ENCODE measurements around the gene NEMF.
"Not testable (repeated sequence)": the region's sequence is repeated elsewhere in the genome, so short reads cannot be mapped to it uniquely, and the experiment has no call there.

NEMF gene, protein sequence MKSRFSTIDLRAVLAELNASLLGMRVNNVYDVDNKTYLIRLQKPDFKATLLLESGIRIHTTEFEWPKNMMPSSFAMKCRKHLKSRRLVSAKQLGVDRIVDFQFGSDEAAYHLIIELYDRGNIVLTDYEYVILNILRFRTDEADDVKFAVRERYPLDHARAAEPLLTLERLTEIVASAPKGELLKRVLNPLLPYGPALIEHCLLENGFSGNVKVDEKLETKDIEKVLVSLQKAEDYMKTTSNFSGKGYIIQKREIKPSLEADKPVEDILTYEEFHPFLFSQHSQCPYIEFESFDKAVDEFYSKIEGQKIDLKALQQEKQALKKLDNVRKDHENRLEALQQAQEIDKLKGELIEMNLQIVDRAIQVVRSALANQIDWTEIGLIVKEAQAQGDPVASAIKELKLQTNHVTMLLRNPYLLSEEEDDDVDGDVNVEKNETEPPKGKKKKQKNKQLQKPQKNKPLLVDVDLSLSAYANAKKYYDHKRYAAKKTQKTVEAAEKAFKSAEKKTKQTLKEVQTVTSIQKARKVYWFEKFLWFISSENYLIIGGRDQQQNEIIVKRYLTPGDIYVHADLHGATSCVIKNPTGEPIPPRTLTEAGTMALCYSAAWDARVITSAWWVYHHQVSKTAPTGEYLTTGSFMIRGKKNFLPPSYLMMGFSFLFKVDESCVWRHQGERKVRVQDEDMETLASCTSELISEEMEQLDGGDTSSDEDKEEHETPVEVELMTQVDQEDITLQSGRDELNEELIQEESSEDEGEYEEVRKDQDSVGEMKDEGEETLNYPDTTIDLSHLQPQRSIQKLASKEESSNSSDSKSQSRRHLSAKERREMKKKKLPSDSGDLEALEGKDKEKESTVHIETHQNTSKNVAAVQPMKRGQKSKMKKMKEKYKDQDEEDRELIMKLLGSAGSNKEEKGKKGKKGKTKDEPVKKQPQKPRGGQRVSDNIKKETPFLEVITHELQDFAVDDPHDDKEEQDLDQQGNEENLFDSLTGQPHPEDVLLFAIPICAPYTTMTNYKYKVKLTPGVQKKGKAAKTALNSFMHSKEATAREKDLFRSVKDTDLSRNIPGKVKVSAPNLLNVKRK

DNA sequence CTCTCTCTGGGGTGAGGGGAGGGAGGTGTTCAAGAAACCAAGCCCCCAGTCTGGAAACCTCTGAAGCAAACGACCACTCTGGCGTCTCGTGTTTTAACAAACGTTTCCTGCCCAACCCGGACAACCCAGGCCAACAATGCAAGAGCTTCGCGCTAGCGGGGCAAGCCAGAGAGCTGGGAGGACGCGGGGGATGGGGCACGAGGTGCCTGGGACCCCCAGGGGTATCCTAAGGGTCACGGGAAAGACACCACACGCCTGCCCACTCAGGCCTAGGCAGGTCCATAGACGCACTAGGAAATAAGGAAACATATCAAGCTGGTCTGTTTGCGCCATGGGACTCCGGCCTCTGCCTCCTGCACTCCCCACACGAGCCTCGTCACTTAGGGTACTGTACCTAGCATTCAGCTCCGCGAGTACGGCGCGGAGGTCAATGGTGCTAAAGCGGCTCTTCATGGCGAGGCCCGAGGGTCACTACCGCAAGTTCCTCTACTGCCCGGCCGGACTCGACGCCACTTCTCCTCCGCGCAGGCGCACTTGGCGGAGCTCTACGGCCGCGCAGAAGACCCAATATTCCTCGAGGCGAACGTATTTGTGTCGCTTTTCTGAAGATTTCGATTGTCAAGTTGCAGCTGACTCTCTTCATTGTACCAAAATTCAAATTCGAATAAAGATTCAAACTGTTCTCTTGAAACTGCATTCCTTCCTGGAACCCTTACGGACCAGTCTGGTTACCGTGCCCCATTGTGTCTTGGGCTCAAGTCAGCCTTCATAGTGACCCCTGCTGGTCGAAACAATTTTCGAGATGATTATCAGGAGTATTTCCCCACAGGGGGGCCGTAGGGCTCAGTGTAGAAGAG is at the start of gene NEMF:
NEMF (minus strand) TSS at position 488 of the 857 bp plus-strand sequence; CDS start at position 453, 35 bp downstream.
- DNase-seq = peak; percentile 67

DNA sequence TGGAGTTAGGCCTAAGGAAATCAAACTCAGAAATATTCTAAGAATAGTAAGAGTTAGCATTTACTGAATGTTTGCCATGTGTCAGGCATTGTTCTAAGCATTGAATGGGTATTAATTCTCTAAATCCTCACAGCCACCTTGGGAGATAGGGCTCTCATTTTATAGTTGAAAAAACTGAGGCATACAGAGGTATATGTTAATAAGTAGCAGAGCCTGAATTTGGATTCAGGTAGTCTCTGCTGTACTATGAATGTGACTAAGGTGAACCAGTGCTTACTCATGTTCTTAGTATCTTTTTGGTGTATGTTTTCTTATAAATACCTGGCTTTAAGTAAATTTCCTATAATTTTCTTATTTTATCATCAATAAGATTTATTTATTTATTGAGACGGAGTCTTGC is 48.4 kb upstream of the NEMF start:
- no peak for DNase-seq

DNA sequence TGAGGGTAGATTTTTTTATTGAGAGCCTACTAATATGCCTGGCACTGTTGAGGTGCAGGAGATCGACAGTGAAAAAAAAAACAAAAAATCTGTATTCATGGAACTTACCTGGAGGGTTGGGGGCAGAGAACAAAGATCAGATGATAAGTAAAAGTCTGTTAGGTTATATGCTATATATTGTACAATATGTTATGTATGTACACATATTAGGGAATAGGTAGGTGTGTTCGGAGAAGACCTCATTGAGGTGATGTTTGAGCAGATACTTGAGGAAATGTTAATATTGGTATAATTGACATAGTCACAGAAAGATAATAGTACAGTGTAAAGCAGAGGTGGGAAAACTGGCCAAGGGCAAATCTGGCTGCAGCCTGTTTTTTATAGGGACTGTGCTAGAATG is 45.9 kb upstream of the NEMF start:
- DNase-seq = no peak

DNA sequence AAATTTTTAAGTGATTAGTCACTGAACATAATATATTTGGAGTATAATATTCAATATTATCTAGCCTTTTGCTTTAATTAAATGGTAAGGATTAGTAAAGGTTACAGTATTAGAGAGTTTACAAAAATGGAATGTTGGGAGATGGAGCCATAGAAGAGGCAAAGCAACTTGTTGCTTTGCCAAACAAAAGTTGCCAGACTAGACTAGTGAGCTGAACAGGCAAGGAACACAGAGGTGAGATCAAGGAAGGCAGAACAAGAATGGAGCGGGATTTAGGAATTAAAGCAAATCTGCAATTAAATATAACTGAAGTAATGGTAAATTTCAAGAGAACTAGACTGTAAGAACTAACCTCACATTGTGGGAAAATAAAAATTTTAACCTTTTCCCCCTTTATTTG is 45.4 kb upstream of the NEMF start:
- no peak for DNase-seq

DNA sequence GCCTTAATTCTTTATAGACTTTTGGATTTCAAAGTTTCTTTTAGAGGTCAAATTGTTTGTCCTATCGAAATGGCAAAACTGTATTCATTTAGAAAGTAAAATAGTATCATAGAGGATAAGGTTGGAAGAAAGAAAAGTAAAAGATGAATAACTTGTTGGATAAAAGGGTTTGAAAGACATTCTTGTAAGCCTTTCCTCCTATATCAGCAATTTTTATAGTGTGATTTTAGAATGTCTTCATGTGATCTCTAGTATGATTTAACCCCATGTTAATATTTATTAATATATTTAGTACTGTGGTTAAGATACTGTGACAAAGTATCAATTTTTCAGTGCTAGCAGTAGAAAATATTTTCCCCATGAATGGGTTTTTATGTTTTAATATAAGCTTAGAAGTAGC is 44.8 kb upstream of the NEMF start:
- DNase-seq = no peak

DNA sequence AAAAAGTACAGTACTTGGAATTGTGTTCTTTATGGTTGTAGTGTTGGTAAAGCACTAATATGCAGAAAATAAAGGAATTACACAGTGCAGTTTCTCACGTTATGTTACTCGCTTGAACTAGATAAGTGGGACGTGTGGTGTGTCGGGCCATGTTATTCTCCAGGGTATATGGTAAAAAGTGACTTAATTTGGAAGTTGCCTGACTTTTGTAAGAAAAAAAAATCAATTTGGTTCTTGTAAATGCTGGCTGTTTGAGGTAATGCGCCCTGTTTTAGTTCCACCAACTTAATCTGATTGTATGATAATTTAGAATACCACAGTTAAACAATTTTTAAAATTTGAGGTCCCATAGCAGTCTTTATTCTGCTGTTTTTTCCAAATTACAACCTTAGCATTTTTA is 44.4 kb upstream of the NEMF start:
- no peak for DNase-seq

DNA sequence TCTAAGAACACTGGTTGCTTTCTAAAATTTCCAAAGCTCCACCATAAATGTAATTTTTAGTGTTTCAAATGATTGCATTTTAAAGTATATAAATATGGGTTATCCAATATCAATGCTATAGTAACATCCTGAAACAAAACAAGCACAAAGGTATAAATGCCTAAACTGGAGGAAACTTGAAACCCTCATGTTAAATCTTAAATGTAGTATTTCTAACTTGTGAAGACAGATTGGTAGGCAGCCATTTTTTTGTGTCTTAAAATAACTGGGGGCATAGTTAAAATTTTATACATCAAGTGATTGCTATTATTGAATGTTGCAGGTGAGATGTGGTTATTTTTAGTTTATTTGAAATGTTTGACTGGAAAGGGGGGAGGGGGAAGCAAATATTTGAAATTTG is 43.7 kb upstream of the NEMF start:
- not testable (repeated sequence) for DNase-seq

DNA sequence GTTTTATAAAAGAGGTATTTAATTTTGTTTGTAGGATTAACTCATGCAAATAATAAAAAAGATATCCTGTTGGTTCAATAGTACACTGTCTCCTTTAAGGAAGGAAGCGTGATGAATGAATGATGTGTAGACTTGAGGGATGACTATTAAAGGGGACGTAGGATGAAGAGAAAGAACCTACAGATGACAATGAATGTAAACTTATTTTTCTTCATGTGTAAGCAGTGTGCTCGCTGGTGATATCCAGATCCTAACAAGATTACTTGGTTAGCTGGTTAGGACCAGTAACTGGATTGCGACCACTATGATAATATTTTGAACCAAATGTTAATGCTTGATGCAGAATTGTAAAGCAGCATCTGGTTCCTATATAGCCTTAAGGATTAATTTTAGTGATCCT is 42.9 kb upstream of the NEMF start:
- DNase-seq = no peak

DNA sequence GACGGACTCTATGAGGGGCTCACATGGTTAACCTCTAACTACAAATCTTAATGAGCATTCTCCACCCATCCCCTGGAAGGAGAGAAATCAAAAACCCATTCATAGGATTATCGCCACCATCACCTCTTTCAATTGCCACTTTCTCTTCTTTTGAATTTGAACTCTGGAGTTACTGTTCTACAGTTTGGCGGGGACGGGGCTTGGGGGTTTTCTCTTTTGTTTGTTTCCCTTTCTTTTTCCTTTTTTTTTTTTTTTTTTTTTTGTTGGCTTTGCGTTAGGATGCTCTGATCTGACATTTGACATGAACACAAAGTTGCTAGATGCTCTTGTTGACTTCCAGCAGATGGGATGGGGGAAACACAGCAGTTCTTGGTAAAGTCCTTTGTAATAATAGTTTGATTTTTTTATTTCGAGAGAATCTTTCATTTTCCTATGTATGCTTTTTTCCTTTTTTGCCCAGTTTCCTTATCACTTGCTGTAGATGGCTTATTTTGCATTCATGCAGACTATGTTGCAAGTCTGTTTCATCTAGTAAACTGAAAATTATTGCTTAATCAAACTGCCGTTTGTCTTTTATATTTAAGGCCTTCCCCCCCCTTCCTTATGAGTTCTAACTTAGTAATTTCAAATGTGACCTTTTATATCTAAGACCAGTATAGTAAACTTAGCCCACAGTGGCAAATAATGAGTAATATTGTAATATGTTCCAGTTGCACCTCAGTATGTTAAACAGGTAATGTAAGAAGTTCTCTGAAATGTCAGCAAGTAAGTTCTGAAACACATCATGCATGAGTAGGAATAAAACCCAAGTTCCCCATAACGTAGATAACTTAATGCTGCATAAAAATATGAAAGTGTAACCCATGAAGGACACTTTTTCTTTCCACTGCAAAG is 41.9 kb upstream of the NEMF start:
- not testable (repeated sequence) for DNase-seq

DNA sequence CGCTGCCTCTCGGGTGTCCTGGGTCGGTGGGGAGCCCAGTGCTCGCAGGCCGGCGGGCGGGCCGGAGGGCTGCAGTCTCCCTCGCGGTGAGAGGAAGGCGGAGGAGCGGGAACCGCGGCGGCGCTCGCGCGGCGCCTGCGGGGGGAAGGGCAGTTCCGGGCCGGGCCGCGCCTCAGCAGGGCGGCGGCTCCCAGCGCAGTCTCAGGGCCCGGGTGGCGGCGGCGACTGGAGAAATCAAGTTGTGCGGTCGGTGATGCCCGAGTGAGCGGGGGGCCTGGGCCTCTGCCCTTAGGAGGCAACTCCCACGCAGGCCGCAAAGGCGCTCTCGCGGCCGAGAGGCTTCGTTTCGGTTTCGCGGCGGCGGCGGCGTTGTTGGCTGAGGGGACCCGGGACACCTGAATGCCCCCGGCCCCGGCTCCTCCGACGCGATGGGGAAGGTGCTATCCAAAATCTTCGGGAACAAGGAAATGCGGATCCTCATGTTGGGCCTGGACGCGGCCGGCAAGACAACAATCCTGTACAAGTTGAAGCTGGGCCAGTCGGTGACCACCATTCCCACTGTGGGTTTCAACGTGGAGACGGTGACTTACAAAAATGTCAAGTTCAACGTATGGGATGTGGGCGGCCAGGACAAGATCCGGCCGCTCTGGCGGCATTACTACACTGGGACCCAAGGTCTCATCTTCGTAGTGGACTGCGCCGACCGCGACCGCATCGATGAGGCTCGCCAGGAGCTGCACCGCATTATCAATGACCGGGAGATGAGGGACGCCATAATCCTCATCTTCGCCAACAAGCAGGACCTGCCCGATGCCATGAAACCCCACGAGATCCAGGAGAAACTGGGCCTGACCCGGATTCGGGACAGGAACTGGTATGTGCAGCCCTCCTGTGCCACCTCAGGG is 41.0 kb upstream of the NEMF start:
- DNase-seq = no peak

DNA sequence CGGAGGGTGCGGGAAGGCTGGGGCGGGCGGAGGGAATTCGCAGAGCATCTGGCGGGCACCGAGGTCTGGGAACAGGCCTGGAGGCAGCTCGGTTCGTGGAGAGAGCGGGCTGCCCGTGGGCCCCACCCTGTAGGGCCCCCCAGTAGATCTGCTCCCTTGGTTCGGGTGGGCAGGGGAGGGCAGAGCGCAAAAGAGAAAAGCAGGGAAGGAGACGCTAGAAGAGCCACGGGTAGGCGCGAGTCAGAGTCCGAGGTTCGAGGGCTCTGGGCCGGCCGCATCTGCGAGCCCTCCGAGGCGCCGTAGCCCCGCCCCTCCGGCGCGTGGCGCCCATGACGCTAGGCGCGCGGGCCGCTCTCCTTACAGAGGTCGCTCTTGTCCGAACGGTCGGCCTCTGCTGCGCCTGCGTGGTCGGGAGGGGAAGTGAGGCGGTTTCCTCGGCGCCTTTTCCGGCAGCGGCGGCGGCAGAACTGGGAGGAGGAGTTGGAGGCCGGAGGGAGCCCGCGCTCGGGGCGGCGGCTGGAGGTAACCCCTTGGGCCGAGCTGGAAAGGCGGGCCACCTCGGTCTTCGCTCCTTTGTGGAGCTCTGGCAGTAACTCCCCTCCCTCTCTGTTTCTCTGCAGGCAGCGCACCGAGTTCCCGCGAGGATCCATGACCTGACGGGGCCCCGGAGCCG is 40.2 kb upstream of the NEMF start, which contains the start of gene ARF6:
ARF6 (plus strand) TSS at position 447 of the 673 bp plus-strand sequence. CDS start 655 bp downstream, outside the sequence.
- DNase-seq = peak; percentile 75

DNA sequence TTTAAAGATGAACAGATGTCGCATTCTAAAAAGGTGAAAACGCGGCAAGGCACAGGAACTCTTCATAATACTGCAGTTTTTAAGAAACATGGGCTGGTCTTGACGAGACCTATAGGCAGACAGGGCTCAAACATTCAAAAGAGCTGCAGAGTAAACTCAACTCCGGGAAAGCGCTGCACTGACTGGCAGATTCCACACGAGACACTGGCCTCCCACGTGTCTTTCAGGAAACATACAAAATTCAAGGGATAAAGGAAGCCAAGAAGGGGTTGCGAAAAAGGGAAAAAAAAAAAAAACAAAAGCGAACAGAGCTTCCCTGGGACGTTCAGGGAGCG is 39.7 kb upstream of the NEMF start:
- peak; percentile 7 for DNase-seq

DNA sequence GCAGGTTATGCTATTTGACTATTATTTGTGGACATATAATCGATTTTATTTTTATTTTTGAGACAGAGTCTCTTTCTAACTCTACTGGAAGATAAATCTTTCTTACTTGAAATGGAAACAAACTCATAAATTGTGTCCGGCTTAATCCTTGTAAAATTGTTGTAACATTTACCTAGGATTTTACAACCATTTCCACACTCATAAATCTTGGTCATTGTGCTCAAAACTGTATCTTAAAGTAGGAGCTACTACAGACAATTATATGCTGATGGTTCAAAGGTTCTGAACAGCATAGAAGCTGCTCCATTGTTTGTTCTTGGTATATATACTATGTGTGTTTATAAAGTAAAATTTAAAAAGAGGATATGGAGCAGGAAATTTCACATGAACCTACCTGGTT is 35.7 kb upstream of the NEMF start:
- DNase-seq = no peak

DNA sequence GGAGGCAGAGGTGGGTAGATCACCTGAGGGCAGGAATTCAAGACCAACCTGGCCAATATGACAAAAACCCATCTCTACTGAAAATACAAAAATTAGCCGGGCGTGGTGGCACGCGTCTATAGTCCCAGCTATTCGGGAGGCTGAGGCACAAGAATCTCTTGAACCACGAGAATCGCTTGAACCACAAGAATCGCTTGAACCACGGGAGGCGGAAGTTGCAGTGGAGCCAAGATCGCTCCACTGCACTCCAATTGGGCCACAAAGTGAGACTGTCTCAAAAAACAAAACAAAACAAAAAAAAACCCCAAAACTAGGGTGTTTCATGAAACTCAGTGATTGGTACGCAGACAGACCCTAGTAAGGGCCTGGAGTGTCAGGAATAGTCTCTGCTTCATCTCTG is 33.9 kb upstream of the NEMF start:
- no peak for DNase-seq

DNA sequence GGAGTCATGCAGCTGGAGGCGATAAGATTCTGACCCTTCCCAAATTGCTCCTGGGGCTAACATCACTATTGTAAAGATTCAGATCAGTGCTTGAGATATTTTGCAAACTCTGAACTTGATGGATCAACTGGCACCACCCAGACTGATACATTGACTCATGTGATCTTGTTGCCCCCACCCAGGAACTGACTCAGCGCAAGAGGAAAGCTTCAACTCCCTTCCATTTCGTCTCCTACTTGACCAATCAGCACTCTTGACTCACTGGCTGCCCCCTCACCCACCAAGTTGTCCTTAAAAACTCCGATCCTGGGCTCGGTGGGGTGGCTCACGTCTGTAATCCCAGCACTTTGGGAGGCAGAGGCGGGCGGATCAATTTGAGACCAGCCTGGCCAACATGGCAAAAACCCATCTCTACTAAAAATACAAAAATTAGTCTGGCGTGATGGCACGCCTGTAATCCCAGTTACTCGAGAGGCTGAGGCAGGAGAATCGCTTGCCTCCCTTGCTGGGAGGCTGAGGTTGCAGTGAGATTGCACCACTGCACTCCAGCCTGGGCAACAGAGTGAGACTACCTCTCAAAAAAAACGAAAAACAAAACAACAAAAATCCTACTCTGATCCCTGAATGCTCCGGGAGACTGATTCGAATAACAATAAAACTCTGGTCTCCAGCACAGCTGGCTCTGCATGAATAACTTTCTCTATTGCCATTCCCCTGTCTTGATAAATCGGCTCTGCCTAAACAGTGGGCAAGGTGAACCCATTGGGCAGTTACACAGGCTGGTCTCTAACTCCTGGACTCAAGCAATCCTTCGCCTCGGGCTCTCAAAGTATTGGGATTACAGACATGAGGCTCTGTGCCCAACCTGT is 30.5 kb upstream of the NEMF start:
- DNase-seq = no peak

DNA sequence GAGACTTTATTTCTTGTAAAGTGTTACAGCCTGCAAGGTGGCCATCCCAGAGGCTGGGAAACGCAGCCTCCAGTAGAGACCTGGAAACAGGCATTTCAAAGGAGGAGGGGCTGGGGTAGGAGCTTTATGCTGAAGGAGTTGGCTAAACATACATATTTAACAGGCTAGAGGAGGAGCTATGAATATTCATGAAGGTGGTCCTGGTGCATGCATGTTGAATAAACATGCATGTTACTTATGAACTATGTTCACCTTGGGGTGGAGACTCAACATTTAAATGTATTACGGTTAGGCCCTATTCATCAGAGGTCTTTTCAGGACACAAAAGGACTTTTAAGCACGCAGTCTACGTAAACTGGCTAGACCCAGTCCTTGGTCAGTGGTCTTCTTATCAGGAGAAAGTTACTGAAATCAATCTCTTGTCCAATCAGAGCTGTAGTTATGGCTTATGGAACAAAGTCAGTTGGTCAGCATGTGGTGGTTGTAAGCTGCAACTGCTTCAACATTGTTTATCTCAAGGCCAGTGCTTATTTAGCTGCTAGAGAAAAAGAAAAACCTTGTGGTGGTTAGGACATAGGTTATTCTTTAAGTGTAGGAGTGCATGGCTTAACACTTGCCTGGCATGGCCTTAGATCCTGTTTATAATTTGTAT is 28.9 kb upstream of the NEMF start:
- DNase-seq = no peak

DNA sequence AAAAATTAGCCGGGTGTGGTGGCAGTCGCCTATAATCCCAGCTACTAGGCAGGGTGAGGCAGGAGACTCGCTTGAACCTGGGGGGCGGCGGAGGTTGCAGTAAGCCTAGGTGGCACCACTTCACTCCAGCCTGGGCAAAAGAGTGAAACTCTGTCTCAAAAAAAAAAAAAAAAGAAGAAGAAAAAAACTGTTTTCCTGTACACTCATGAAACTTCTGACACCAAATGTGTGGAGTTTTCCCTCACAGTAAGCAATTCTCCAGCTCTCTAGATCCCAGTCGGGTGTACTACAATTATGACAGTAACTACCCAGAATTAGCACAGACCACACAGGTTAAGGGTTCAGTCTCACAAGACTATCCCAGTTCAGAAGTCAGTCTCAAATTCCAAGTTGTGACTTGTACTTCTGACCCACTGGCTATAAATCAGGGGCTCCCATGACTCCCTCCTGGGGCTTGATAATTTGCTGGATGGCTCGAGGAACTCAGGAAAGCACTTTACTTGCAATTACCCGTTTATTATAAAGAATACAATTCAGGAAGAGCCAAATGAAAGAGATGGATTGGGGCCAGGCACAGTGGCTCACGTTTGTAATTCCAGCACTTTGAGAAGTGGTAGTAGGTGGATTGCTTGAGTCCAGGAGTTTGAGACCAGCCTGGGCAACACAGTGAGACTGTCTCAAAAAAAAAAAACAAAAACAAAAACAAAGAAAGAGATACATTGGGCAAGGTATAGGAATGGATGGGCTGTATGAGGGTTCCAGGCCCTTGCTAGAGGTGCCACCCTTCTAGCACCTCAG is 27.9 kb upstream of the NEMF start:
- DNase-seq = no peak
